Measurements from ENCODE around the gene DYRK4. TPM values are rescaled to one million over a fixed set of nuclear protein-coding genes. Genes with fewer than 3 reads are reported as not detected.

The DYRK4 gene, protein sequence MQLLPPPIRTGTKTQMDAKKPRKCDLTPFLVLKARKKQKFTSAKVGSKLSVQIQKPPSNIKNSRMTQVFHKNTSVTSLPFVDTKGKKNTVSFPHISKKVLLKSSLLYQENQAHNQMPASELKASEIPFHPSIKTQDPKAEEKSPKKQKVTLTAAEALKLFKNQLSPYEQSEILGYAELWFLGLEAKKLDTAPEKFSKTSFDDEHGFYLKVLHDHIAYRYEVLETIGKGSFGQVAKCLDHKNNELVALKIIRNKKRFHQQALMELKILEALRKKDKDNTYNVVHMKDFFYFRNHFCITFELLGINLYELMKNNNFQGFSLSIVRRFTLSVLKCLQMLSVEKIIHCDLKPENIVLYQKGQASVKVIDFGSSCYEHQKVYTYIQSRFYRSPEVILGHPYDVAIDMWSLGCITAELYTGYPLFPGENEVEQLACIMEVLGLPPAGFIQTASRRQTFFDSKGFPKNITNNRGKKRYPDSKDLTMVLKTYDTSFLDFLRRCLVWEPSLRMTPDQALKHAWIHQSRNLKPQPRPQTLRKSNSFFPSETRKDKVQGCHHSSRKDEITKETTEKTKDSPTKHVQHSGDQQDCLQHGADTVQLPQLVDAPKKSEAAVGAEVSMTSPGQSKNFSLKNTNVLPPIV
- 28.9 and 40.0 TPM in 2 replicates for total RNA-seq

DNA sequence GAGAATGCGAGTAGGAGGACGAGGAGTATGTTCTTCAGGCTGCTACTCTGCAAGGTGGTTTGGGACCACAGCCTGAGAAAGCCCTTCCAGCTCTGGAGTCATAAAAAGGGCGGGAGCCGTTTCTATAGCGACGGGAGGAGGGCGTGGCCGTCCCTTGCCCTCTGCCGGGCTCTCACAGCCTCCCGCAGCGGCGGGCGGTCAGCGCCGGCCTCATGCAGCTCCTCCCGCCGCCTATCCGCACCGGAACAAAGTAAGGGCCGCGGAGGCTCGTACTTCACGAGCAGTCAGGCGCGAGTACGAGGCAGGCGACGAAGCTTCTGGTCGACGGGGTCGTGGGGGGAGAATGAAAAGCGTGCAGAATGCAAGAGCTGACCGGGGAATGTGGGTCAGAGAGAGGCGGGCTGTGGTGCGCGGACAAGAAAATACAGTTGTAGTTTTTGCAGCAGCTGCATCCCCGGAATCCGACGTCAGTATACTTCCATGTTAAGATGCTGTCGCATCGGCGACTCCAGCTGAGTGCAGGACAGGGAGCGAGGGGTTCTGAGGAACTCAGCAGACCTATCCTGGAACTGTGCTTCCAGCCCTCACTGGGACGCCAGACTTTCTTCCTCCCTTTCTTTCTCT, at the start of gene DYRK4:
DYRK4 (plus strand) TSS at position 175 of the 624 bp plus-strand sequence; CDS start at position 213, 38 bp downstream.

DNA sequence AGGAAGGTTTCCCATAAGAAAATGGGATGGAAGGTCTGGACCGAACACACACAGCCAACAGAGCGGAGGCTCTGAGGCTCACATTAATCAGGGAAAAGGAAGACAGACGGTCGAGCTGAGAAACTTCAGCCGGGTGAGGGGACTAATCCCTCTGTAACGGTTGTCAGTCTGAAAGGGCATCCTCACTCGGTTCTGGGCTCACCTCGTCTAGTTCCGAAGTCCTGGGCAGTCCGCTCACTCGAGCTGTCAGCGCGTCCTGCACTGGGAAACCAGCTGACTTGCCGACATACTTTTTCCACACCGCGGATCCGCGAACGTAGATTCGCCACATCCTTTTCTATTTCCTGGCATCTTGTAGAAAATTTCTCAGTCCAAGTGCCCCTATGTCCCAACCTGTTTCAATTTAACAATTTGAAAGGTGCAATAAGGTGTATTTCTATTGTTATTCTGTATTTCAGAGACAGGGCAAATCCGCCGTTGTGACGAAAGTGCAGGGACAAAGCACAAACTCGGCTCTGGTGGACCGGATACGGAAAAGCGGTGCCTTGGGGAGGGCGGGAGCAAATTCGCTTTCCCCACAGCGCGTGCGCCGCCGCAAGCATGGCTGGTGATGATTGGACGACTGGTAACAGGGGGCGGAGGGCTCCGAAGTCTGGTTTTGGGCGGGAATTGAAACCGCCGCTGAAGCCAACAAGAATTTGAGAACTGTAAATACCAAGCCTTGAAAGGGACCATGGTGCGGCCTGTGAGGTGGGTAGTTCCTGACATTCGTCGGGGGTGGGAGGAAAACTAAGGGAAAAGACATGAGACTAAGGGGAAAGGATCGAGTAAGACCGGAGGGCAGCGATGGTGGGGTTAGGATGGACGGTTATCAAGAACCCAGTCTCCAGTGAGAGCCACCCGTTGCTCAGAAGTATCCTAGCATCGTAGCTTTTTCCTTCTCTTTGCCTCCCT, 23.5 kb upstream of the DYRK4 start, which contains the start of gene RAD51AP1:
RAD51AP1 (plus strand) TSS at position 684 of the 954 bp plus-strand sequence; CDS start at position 734, 50 bp downstream.

DNA sequence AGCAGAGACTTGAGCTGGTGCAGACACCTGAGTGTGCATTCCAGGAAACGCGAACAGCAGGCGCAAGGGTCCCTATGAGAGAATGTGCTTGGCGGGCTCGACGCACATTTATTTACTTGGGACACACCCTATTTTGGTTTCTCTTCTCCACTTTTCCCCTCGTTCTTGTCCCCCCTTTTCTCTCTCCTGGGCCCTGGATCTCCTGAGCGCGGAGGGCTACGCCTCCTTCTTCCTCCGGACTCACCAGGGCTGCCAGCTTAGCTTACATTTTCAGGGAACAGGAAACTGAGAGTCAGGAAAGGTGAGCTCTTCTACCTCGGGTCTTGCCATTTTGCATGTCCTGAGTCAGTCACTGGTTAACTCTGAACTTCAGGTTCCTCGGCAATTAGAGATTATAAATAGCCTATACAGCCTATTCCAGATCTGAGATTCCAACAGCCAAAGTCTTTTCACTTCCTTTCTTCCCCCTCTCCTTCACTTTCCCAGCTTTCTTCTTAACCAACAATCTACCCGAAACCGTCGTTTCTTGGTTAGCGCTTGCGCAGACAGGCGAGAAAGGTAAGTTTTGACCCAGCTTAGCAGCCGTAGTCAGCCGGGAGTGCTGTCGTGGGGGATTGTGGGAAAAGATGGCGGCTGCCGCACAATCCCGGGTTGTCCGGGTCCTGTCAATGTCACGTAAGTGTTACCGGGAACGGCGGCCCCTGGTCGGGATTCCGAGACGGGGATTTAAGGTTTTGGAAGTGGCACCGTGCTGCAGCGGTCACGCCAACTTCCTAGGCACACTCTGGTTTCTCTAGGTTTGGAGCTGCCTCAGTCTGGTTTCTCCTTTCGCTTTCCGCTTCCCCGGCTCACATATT, 86.7 kb downstream of the DYRK4 start, which contains the start of the genes AKAP3 and NDUFA9:
AKAP3 (minus strand) TSS at position 551 of the 857 bp plus-strand sequence. CDS start 10,855 bp downstream, outside the sequence.
NDUFA9 (plus strand) TSS at position 614 of the 857 bp plus-strand sequence; CDS start at position 627, 13 bp downstream.

Other genes with a start within 250 kb of the DYRK4 start
- gene TIGAR, start 241.0 kb upstream of the DYRK4 start, total RNA-seq: 19.1 and 41.9 TPM in 2 replicates
- gene FGF23, start 182.5 kb upstream of the DYRK4 start, total RNA-seq: not detected in 2 replicates
- gene FGF6, start 116.4 kb upstream of the DYRK4 start, total RNA-seq: not detected in 2 replicates
- gene RAD51AP1, start 23.3 kb upstream of the DYRK4 start, total RNA-seq: 0.64 and 0.68 TPM in 2 replicates
- 1.0 and 1.7 TPM in 2 replicates for gene AKAP3, start 86.8 kb downstream of the DYRK4 start, total RNA-seq
- 25.3 and 44.0 TPM in 2 replicates for gene NDUFA9, start 86.9 kb downstream of the DYRK4 start, total RNA-seq
- not detected in 2 replicates for gene GALNT8, start 158.2 kb downstream of the DYRK4 start, total RNA-seq